ENCODE results near the gene CASR.

The CASR gene

GRCh38 chr3:122332551-122332950 lies 149.1 kb downstream of the CASR start:
- no peak overlapping the region for H3K4me3 ChIP-seq (ENCODE audit: low read length)

More at GRCh38 chr3:122332551-122332950, 149.1 kb downstream of the CASR start:
- DNase-seq (ENCODE audit: low read depth, low spot score) = no peak

Data from Jurkat, Clone E6-1 (cell line).